Stimulated activated CD4-positive, alpha-beta T cell treated with anti-CD3 and anti-CD28 coated beads, Interleukin-12 subunit alpha, Interleukin-12 subunit beta, amount 100 ng/mL, for 4 hours (primary cell): ENCODE results near the gene FABP3.

Source experiments
- DNase-seq: peaks from one replicate; pipeline ENCODE4 v3.0.0-alpha.2; 2020

Gene FABP3

DNA sequence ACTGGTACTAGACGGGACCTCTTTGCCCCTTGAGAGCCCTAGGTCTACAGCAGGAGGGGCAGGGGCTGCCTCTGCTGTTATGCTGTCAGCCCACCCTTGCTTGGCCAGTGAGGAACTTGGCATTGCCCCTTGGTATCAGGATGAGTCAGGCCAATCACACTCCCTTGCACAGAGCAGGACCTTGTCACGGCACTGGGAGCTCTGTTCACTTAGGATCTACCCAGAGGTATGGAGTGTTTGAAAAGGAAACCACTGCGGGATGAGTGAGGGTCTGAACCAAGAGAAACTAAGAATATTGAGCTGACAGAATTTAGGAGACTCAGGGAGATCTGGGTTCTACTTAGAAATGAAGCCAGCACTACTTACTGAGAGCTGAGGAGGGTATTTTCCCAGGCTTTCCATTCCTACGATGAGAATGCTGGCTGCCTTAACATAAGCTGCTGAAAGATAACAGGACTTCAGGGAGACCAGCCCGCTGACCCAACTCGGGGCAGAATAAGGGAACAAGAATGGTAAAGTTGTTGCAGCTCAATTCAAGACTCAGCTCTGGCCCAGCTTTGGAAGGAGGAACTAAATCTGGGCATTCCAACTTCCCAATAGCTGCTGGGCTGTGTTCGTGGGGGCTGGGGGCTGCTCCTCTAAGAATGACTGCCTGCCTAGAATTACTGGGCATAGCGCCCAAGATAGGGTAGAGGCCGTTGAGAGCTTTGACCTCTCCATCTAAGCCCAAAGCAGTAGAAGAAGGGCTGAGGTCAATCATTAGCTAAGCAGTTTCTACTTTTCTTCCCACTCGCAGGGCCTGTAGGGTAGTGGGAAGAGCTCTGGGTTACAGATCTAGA, 1.5 kb downstream of the FABP3 start:
- DNase-seq = no peak

DNA sequence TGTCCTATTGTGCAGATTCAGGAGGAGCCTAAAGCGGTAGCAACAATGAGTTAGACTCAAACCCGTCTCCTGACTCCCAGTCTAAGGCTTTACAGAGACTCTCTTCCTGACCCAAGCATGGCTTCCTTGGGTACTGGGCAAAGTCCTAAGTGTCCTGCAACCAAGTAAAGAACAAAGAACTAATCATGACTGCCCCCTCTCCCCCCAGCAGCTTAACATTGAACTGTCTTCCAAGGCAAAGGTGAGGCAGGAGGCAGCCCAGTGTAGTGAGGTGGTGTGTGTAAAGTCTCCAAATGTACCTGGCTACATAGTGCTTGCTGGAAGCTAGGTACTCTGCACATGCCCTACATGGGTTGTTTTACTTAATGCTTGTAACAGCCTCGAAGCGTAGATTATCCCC, 2.3 kb downstream of the FABP3 start:
- DNase-seq = no peak

DNA sequence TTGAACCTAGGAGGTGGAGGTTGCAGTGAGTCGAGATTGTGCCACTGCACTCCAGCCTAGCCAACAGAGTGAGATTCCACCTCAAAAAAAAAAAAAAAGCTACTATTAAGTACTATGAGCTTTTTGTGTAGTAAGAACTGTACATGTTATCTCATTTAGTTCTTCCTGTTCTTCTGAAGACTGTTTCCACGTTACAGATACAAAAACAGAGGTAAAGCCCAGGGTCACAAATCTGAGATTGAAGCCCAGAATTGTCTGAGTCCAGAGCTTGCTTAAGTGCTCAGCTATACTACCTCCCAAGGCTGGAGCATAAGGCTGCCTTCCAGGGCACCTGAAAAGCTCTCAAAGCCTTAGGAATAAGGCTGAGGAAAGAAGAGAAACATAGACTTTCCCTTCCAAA, 2.9 kb downstream of the FABP3 start:
- DNase-seq = no peak

DNA sequence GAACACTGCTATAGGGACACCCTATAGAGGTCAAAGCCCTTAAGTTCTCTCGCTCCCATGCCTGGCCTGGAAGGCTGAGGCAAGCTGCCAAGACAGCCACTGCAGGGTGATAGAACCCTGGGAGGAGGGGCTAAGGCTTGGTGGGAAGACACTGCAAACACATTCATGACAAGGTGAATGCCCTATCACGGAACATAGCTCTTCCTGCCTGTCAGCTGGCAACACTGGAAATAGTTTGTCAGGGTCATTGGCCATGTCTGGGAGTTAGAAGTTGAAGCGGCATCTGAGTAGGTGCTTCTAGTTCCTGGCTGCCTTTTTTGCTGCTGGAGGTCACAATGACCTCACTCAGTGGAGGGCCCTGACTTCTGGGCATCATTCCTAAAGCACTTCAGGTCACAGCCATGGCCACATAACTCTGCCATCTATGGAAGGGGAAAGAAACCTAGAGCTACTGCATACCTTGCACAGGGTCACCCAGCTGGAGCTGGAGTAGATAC, 4.2 kb downstream of the FABP3 start:
- no peak for DNase-seq

DNA sequence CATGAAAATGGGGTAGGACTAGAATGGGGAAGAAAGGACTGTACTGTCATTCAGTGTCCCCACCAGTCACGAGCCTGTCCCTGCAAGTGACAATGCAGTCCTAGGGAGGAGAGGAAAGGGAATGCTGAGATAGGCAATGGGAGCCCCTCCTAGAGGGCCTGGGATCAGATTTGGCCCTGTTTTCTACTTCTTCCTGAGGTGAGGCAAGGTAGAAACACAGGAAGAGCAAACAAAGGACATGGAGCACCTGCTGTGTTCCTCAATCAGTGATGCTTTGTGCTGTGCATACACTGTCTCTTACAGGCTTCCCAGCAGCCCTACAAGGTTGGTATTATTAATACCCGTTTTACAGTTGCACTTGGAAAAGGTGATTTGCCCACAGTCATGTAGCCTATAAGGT, 6.1 kb downstream of the FABP3 start:
- no peak for DNase-seq

- DNase-seq = no peak
Observed at GRCh38 chr1:31364561-31365250, 8.2 kb downstream of the FABP3 start.

- no peak for DNase-seq
Observed at GRCh38 chr1:31362032-31362431, 10.8 kb downstream of the FABP3 start.

GRCh38 chr1:31361607-31362006, 11.3 kb downstream of the FABP3 start:
- no peak for DNase-seq

- DNase-seq = no peak
Observed at GRCh38 chr1:31356427-31356826, 16.4 kb downstream of the FABP3 start.

GRCh38 chr1:31354283-31354682, 18.6 kb downstream of the FABP3 start:
- DNase-seq = no peak

- no peak for DNase-seq
Observed at GRCh38 chr1:31348449-31348848, 24.4 kb downstream of the FABP3 start.

GRCh38 chr1:31346785-31347184, 26.1 kb downstream of the FABP3 start:
- no peak for DNase-seq

DNA sequence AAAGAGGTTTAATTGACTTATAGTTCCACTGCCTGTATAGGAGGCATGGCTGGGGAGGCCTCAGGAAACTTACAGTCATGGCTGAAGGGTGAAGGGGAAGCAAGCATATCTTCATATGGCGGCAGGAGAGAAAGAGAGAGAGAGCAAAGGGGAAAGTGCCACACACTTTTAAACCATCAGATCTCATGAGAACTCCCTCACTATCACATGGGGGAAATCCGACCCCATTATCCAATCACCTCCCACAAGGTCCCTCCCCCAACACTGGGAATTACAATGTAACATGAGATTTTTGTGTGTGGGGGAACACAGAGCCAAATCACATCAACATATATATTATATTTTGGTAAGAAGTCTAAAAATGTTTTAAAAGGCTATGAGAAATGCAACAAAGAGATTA, 27.2 kb downstream of the FABP3 start:
- DNase-seq = no peak

GRCh38 chr1:31344503-31344902, 28.4 kb downstream of the FABP3 start:
- DNase-seq = no peak

GRCh38 chr1:31336687-31337467, 36.0 kb downstream of the FABP3 start:
- DNase-seq = no peak

DNA sequence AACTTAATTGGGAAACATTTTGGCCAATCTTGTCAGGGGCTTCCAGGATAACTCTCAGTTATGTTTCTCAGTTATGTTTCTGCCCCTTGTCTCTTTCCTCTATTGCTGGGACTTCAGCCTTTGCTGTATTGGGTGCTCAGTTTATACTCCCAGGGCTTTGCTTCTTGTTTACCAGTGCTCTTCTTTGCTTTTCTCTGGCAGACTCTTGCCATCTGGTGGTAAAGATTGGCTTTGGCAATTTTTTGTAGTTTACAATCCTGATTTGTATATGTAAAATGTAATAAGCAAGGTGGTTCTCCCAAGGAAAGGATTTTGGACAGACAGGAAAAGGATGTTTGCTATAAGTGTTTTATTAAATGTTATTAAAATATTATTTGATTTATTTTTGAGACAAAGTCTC, 37.9 kb downstream of the FABP3 start:
- DNase-seq = no peak

GRCh38 chr1:31327381-31327780, 45.5 kb downstream of the FABP3 start:
- DNase-seq = no peak

- no peak for DNase-seq
Observed at GRCh38 chr1:31326461-31326860, 46.4 kb downstream of the FABP3 start.

DNA sequence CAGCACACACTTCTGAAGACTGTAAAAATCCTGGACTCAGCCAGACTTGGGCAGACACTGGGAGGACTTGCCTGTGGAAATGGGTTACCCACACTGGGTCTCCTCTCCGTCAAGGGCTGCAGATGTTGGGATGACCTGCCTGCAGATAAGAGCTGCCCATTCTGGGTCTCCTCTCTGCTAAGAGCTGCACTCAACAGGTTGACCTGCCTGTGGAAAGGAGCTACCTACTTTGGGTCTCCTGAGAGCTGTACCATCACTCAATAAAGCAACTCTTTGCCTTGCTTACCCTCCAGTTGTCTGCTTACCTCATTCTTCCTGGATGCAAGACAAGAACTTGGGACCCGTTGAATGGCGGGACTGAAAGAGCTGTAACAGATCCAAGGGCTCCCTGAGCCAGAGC, 47.9 kb downstream of the FABP3 start:
- DNase-seq = no peak

DNA sequence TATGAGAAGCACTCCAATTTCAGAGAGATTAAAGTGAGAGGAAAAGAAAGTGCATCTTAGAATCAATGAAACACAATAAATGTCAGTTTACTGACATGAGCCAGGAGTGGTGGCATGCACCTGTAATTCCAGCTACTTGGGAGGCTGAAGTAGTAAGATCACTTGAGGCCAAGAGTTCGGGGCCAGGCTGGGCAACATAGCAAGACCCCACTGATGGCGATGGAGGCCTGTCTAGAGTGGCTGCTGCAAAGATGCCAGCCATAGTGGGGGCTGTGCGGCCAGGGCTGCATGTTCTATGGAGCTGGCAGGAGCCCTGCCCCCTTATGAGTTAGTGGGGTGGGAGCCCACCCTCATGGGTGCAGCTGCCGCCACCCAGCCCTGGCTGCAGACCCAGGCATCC, 48.8 kb downstream of the FABP3 start:
- DNase-seq = no peak

DNA sequence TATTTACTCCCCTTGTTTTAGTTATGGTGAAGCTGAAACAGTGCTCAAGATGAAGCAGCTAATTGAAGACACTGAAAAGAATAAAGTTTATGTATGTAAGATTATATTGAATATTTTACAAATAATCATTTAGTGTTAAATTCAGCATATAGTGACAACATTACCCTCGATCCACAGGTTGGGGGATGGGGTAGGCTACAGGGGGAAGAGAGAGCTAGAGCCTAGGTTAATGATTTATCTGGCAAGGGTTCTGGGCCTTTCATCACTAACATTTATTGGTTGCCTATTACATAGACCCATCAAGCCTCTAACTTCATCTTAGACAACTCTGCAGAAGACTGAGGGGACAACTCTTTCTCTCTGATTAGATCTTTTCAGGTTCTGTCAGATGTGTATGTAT, 54.7 kb downstream of the FABP3 start:
- DNase-seq = no peak

GRCh38 chr1:31315902-31316301, 57.0 kb downstream of the FABP3 start:
- DNase-seq = no peak
